Calu3 (cell line): ENCODE measurements around the gene GANAB. TPM values are rescaled to one million over a fixed set of nuclear protein-coding genes. Genes with fewer than 3 reads are reported as not detected.

Experiments used
- BruUV-seq: library from RNA; stranded (reverse); fragments of 400-500 nt; replicated peaks from 2 replicates; lab custom pipeline; 2021; lab: Mats Ljungman, UMichigan
- CTCF ChIA-PET: fragments of 300-600 bp; sonication (Branson Sonifier 250); formaldehyde crosslinking; loops from one replicate; lab custom pipeline; 2022; ENCODE audit warnings: antibody characterized with exemption; lab: Charles Lee
- DNase-seq: peaks from one replicate; pipeline ENCODE4 v3.0.0; 2022
- H3K27ac Mint-ChIP-seq: one replicate; pipeline ENCODE4 v1.8.0; 2022; ENCODE audit warnings: mixed read lengths; ENCODE audit not compliant: unreplicated experiment
- H3K27me3 Mint-ChIP-seq: one replicate; pipeline ENCODE4 v1.8.0; 2022; ENCODE audit warnings: mixed read lengths; ENCODE audit not compliant: unreplicated experiment
- H3K36me3 Mint-ChIP-seq: one replicate; pipeline ENCODE4 v1.8.0; 2022; ENCODE audit warnings: mild to moderate bottlenecking, moderate library complexity, mixed read lengths; ENCODE audit not compliant: insufficient read depth, unreplicated experiment
- H3K4me1 Mint-ChIP-seq: one replicate; pipeline ENCODE4 v1.8.0; 2022; ENCODE audit warnings: mild to moderate bottlenecking, low read depth, mixed read lengths; ENCODE audit not compliant: unreplicated experiment
- H3K4me3 Mint-ChIP-seq: one replicate; pipeline ENCODE4 v1.8.0; 2022; ENCODE audit warnings: mild to moderate bottlenecking, low read depth, moderate library complexity, mixed read lengths; ENCODE audit not compliant: unreplicated experiment
- H3K9me3 Mint-ChIP-seq: one replicate; pipeline ENCODE4 v1.8.0; 2022; ENCODE audit warnings: low read depth, mixed read lengths; ENCODE audit not compliant: unreplicated experiment
- CTCF ChIP-seq: fragments of 200-600 bp; IDR thresholded peaks from one replicate; pipeline ENCODE4 v1.8.0; 2022; ENCODE audit warnings: antibody characterized with exemption; ENCODE audit not compliant: unreplicated experiment
- intact Hi-C: fragments of 100-400 bp; cut with micrococcal nuclease; formaldehyde crosslinking; loops from one replicate; pipeline ENCODE4 v1.10.0; 2022; ENCODE audit not compliant: unreplicated experiment
- total RNA-seq: library from RNA; stranded (reverse); gene quantifications from 2 replicates; pipeline ENCODE4 v1.2.3, GENCODE V29; 2022

Gene GANAB
- total RNA-seq, 1 experiment from 2014 or later: 377 TPM

GRCh38 chr11:62595124-62595523 lies 51.3 kb downstream of the GANAB start:
- no peak overlapping the region for H3K4me3 Mint-ChIP-seq
- no peak overlapping the region for H3K27ac Mint-ChIP-seq
- H3K4me1 Mint-ChIP-seq: peaks cover 13% of the 10 kb centered on the region
- no peaks in the 10 kb centered on the region for H3K9me3 Mint-ChIP-seq
- DNase-seq: no peak
- CTCF ChIA-PET: no interaction called here
- peaks cover 79% of the 10 kb centered on the region for H3K36me3 Mint-ChIP-seq
- TF ChIP-seq CTCF: no peak
- intact Hi-C loops: no loop called here
- BruUV-seq: no TSS peak
- H3K27me3 Mint-ChIP-seq: no peaks in the 10 kb centered on the region

DNA sequence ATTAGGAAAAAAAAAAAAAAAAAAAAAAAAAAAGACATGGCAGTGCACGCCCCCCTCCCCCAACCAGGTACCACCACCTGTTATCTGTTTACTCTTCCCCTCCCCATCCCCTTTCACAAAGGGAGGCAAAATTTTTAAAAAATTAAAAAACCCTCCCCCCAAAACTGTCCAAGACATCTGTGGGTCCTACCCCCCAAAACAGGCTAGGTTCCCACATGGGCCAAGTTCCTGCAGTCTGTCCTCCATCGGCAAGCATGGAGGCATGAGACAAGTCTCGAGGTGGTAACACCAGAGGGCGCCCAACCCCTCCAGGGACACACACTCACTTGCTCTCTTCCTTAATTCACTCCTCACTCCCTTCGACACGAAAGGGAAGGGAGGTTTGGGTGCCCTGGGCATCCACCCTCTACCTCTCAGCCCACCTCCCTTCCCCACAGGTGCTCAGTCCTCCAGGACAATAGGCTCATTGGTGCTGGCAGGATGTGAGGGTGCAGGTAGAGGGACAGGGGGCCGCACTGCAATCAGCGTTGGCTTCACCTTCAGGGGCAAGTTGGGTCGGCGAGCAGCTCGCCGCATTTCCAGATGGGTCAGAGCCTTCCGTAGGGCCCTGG lies 52.9 kb downstream of the GANAB start:
- CTCF ChIA-PET: no interaction called here
- Mint-ChIP-seq H3K27ac (peak overlapping the region; percentile 9), H3K4me3 (peak overlapping the region; percentile 2), H3K9me3 (no peaks in the 10 kb centered on the region), H3K36me3 (peaks cover 64% of the 10 kb centered on the region), H3K4me1 (no peaks in the 10 kb centered on the region), H3K27me3 (no peaks in the 10 kb centered on the region)
- intact Hi-C loops: no loop called here
- BruUV-seq: no TSS peak
- peak; percentile 80 for DNase-seq
- TF ChIP-seq CTCF: peak; percentile 55

DNA sequence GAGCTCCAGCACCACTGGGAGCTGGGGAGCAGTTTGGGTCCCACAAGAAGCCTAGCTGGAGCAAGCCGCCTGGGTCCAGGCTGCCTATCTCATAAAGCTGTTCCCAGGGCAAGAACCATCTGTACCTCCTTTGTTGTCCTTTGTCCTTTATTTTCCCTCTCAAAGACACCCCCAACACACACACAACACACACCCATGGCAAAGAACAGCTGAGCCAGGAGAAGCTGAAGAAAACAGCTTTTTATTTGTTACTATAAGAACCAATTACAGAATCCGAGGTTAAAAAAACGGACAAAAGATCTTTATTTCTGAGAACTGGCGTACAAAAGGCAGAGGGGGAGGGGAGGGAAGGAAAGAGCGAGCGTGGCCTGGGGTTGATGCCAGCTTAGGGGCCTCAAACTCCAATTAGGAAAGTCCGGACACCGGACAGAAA lies 53.4 kb downstream of the GANAB start:
- Mint-ChIP-seq H3K36me3 (peaks cover 59% of the 10 kb centered on the region), H3K27ac (no peak overlapping the region), H3K4me1 (no peaks in the 10 kb centered on the region), H3K9me3 (no peaks in the 10 kb centered on the region), H3K4me3 (peak overlapping the region; percentile 2), H3K27me3 (no peaks in the 10 kb centered on the region)
- no TSS peak for BruUV-seq
- DNase-seq: no peak
- intact Hi-C loops: no loop called here
- no peak for TF ChIP-seq CTCF
- CTCF ChIA-PET: no interaction called here

DNA sequence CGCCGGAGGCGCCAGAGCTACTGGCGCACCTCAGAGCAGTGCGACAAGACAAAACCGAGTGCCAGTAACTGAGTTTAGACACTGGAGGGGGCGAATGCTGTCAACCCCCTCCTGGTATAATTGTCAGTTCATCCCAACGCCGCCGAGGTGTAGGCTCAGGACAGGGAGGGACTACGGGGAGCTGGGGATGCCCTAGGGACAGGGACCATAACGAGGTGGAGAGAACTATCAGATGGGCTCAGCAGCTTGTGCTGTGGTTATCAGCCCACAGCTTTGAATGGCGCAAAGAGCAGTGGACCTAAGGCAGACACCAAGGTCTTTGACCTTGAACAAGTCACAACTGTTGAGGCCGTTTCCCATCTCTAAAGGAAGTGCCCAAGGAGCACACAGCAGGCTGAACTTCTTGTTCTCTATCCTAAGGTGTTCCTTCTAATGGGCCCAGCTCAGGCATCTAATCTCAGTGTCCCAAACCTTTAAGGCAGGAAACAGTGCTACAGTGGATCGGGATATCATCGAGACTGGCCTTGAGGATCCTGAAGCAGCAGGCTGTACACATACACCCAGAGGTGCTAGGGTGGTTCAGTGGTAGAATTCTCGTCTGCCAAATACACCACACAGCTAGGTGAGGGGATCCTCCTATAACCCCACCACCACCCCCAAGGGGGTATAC lies 54.1 kb downstream of the GANAB start:
- no peak for DNase-seq
- no peaks in the 10 kb centered on the region for H3K9me3 Mint-ChIP-seq
- CTCF ChIA-PET: interaction anchor here (0.6 to 2.2 kb wide), 16 partner anchors 9 to 211 kb away, joined by 3 to 21 read pairs (median 4); partner anchors contain the start of genes C11orf98, CSKMT, EEF1G and GANAB
- H3K27me3 Mint-ChIP-seq: no peaks in the 10 kb centered on the region
- H3K27ac Mint-ChIP-seq: peak overlapping the region; percentile 71
- no peaks in the 10 kb centered on the region for H3K4me1 Mint-ChIP-seq
- intact Hi-C loops: no loop called here
- no peak for TF ChIP-seq CTCF
- BruUV-seq: no TSS peak
- peak overlapping the region; percentile 92 for H3K4me3 Mint-ChIP-seq
- H3K36me3 Mint-ChIP-seq: peaks cover 54% of the 10 kb centered on the region
